ENCODE measurements around the gene UQCC2. TPM values are rescaled to one million over a fixed set of nuclear protein-coding genes. Genes with fewer than 3 reads are reported as not detected.

UQCC2 gene
- total and polyA plus RNA-seq, 4 donors: 6.8 to 75.9 (median 22.4) TPM

DNA sequence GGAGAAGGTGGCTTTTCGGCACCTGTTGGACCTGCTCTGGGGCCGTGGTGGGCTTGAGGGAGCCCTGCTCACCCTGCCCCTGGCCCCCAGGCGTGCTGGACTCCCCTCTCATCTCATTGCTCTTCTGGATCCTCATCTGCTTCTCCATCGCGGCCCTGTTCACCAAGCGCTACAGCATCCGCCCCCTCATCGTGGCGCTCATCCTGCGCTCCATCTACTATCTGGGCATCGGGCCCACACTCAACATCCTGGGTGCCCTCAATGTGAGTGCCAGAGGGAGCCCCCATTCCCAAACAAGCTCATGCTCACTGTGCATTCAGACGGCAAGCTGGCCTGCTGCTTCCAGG lies 22.4 kb downstream of the UQCC2 start:
- TF ChIP-seq, protein P1, sequence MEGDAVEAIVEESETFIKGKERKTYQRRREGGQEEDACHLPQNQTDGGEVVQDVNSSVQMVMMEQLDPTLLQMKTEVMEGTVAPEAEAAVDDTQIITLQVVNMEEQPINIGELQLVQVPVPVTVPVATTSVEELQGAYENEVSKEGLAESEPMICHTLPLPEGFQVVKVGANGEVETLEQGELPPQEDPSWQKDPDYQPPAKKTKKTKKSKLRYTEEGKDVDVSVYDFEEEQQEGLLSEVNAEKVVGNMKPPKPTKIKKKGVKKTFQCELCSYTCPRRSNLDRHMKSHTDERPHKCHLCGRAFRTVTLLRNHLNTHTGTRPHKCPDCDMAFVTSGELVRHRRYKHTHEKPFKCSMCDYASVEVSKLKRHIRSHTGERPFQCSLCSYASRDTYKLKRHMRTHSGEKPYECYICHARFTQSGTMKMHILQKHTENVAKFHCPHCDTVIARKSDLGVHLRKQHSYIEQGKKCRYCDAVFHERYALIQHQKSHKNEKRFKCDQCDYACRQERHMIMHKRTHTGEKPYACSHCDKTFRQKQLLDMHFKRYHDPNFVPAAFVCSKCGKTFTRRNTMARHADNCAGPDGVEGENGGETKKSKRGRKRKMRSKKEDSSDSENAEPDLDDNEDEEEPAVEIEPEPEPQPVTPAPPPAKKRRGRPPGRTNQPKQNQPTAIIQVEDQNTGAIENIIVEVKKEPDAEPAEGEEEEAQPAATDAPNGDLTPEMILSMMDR (IDR thresholded peaks at IDR 0.05; ENCODE audit: low read depth, low read length, missing input control): no peak
- Histone ChIP-seq H3K4me3 (ENCODE audit: low read depth in 1 of 3, low read length in 3 of 3) (no peak overlapping the region), H3K4me1 (ENCODE audit: control insufficient read depth in 4 of 4, insufficient read depth in 4 of 4, low read length in 3 of 4) (no peaks in the 10 kb centered on the region), H3K27ac (ENCODE audit: low read depth in 1 of 2, low read length in 2 of 2) (no peak overlapping the region), H3K9ac (ENCODE audit: low read depth in 1 of 2, low read length in 2 of 2) (no peak overlapping the region), H3K9me3 (ENCODE audit: control insufficient read depth in 4 of 4, low read length in 3 of 4) (no peaks in the 10 kb centered on the region), H3K36me3 (ENCODE audit: control insufficient read depth in 4 of 4, insufficient read depth in 3 of 4, low read depth in 1 of 4, low read length in 3 of 4) (no peaks in the 10 kb centered on the region), H3K27me3 (ENCODE audit: control insufficient read depth in 4 of 4, insufficient read depth in 4 of 4, low read length in 3 of 4) (no peaks in the 10 kb centered on the region)
- DNase-seq (ENCODE audit: low spot score): no peak
- WGBS: 86% methylated on average over 12 of the region's 12 CpGs

DNA sequence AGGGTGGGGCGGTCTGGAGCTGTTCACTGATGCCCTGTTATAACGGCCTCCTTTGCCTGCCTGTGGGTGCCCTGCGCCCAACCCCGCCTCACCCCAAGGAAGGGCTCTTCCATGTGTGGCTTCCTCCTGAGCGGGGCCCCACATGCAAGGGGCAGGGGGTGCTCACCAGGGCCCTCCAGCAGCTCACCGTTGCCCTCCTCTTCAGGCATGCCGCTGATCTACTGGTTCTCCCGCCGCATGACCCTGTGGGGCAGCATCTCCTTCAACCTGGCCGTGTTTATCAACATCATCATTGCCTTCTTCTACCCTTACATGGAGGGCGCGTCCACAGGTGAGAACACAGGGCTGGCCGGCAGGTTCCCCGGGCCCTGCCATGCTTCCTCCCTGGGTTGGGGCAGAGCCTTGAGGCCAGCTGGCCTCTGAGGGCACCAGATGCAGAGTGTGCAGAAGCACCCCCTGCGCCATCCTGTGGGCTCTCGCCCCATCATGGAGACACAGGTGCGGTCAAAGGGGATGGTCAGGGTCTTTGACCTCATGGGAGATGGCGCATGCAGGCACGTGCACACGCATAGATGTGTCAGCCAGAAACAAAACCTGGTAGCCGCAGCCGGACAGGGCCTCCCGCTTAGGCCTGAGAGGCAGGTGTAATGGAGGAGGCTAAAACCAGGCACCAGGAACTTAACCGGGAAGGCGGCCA lies 22.9 kb downstream of the UQCC2 start:
- DNase-seq (ENCODE audit: low spot score): no peak
- Histone ChIP-seq H3K36me3 (ENCODE audit: control insufficient read depth in 4 of 4, insufficient read depth in 3 of 4, low read depth in 1 of 4, low read length in 3 of 4) (no peaks in the 10 kb centered on the region), H3K9ac (ENCODE audit: low read depth in 1 of 2, low read length in 2 of 2) (no peak overlapping the region), H3K9me3 (ENCODE audit: control insufficient read depth in 4 of 4, low read length in 3 of 4) (no peaks in the 10 kb centered on the region), H3K27me3 (ENCODE audit: control insufficient read depth in 4 of 4, insufficient read depth in 4 of 4, low read length in 3 of 4) (no peaks in the 10 kb centered on the region), H3K4me3 (ENCODE audit: low read depth in 1 of 3, low read length in 3 of 3) (no peak overlapping the region), H3K27ac (ENCODE audit: low read depth in 1 of 2, low read length in 2 of 2) (no peak overlapping the region), H3K4me1 (ENCODE audit: control insufficient read depth in 4 of 4, insufficient read depth in 4 of 4, low read length in 3 of 4) (no peaks in the 10 kb centered on the region)
- WGBS: 92% methylated on average over 25 of the region's 25 CpGs
- TF ChIP-seq TAF1 (conservative IDR thresholded peaks at IDR 0.05) (no peak), HNF4G (IDR thresholded peaks at IDR 0.05) (no peak), FOXA1 (IDR thresholded peaks at IDR 0.05) (no peak), EGR1 (IDR thresholded peaks at IDR 0.05; ENCODE audit: low read depth in 2 of 2) (no peak), SP1 (IDR thresholded peaks at IDR 0.05) (no peak), RXRA (IDR thresholded peaks at IDR 0.05) (no peak), JUND (IDR thresholded peaks at IDR 0.05) (no peak), RAD21 (IDR thresholded peaks at IDR 0.05) (no peak), FOXA2 (IDR thresholded peaks at IDR 0.05) (no peak), NR2F2 (IDR thresholded peaks at IDR 0.05) (no peak), GABPA (IDR thresholded peaks at IDR 0.05 in 1 of 2, conservative IDR thresholded peaks at IDR 0.05 in 1 of 2) (no peak), YY1 (IDR thresholded peaks at IDR 0.05) (no peak), HNF4A (conservative IDR thresholded peaks at IDR 0.05) (no peak)
- TF ChIP-seq, protein P2, sequence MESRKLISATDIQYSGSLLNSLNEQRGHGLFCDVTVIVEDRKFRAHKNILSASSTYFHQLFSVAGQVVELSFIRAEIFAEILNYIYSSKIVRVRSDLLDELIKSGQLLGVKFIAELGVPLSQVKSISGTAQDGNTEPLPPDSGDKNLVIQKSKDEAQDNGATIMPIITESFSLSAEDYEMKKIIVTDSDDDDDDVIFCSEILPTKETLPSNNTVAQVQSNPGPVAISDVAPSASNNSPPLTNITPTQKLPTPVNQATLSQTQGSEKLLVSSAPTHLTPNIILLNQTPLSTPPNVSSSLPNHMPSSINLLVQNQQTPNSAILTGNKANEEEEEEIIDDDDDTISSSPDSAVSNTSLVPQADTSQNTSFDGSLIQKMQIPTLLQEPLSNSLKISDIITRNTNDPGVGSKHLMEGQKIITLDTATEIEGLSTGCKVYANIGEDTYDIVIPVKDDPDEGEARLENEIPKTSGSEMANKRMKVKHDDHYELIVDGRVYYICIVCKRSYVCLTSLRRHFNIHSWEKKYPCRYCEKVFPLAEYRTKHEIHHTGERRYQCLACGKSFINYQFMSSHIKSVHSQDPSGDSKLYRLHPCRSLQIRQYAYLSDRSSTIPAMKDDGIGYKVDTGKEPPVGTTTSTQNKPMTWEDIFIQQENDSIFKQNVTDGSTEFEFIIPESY (IDR thresholded peaks at IDR 0.05): no peak
- TF ChIP-seq, protein P3, sequence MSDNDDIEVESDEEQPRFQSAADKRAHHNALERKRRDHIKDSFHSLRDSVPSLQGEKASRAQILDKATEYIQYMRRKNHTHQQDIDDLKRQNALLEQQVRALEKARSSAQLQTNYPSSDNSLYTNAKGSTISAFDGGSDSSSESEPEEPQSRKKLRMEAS (IDR thresholded peaks at IDR 0.05): no peak
- TF ChIP-seq, protein P4, sequence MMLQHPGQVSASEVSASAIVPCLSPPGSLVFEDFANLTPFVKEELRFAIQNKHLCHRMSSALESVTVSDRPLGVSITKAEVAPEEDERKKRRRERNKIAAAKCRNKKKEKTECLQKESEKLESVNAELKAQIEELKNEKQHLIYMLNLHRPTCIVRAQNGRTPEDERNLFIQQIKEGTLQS (IDR thresholded peaks at IDR 0.05): no peak
- TF ChIP-seq, protein P5, sequence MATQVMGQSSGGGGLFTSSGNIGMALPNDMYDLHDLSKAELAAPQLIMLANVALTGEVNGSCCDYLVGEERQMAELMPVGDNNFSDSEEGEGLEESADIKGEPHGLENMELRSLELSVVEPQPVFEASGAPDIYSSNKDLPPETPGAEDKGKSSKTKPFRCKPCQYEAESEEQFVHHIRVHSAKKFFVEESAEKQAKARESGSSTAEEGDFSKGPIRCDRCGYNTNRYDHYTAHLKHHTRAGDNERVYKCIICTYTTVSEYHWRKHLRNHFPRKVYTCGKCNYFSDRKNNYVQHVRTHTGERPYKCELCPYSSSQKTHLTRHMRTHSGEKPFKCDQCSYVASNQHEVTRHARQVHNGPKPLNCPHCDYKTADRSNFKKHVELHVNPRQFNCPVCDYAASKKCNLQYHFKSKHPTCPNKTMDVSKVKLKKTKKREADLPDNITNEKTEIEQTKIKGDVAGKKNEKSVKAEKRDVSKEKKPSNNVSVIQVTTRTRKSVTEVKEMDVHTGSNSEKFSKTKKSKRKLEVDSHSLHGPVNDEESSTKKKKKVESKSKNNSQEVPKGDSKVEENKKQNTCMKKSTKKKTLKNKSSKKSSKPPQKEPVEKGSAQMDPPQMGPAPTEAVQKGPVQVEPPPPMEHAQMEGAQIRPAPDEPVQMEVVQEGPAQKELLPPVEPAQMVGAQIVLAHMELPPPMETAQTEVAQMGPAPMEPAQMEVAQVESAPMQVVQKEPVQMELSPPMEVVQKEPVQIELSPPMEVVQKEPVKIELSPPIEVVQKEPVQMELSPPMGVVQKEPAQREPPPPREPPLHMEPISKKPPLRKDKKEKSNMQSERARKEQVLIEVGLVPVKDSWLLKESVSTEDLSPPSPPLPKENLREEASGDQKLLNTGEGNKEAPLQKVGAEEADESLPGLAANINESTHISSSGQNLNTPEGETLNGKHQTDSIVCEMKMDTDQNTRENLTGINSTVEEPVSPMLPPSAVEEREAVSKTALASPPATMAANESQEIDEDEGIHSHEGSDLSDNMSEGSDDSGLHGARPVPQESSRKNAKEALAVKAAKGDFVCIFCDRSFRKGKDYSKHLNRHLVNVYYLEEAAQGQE (IDR thresholded peaks at IDR 0.05): no peak
- TF ChIP-seq, protein P1 (IDR thresholded peaks at IDR 0.05; ENCODE audit: low read depth, low read length, missing input control): no peak

All from liver (tissue), 9 donors.